GM12874 (cell line): Measurements from ENCODE around the gene CD4.

Experiments
- TF ChIP-seq, protein P1 (sequence below): IDR thresholded peaks from 2 replicates; pipeline ENCODE4 v1.5.1; 2011; ENCODE audit warnings: low read depth, mild to moderate bottlenecking, control low read depth, low read length, moderate library complexity; ENCODE audit not compliant: insufficient read depth

The CD4 gene

DNA sequence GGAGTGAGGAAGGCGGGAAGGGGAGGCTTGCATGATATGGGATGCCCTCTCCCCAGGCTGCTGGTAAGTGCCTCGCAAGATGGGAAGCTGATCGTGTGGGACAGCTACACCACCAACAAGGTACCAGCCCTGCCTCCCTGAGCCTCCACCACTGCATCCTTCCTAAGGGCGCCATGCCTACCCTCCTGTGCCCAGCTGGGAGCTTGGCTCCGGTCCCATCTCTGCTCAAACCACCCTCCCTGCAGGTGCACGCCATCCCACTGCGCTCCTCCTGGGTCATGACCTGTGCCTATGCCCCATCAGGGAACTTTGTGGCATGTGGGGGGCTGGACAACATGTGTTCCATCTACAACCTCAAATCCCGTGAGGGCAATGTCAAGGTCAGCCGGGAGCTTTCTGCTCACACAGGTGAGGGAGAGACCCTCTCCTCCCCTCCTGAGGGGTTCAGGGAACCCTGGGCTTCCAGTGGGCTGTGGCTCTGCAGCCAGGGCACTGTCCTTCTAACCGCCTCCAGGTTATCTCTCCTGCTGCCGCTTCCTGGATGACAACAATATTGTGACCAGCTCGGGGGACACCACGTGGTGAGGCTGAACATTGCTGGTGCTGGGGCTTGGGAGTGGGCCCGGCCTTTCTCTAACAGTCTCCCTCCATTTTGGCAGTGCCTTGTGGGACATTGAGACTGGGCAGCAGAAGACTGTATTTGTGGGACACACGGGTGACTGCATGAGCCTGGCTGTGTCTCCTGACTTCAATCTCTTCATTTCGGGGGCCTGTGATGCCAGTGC lies 54.0 kb downstream of the CD4 start:
- TF ChIP-seq, protein P1, sequence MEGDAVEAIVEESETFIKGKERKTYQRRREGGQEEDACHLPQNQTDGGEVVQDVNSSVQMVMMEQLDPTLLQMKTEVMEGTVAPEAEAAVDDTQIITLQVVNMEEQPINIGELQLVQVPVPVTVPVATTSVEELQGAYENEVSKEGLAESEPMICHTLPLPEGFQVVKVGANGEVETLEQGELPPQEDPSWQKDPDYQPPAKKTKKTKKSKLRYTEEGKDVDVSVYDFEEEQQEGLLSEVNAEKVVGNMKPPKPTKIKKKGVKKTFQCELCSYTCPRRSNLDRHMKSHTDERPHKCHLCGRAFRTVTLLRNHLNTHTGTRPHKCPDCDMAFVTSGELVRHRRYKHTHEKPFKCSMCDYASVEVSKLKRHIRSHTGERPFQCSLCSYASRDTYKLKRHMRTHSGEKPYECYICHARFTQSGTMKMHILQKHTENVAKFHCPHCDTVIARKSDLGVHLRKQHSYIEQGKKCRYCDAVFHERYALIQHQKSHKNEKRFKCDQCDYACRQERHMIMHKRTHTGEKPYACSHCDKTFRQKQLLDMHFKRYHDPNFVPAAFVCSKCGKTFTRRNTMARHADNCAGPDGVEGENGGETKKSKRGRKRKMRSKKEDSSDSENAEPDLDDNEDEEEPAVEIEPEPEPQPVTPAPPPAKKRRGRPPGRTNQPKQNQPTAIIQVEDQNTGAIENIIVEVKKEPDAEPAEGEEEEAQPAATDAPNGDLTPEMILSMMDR: no peak

DNA sequence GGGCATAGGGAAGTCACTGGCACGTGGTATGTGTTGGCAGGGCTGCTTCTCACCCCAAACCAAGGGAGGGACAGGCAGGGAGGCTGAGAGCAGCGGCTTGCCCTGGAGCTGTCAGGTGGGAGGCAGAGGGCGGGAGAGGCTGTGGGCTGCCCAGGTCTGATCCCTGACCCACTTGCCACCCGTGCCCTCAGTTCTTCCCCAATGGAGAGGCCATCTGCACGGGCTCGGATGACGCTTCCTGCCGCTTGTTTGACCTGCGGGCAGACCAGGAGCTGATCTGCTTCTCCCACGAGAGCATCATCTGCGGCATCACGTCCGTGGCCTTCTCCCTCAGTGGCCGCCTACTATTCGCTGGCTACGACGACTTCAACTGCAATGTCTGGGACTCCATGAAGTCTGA lies 56.1 kb downstream of the CD4 start:
- TF ChIP-seq, protein P1: no peak

DNA sequence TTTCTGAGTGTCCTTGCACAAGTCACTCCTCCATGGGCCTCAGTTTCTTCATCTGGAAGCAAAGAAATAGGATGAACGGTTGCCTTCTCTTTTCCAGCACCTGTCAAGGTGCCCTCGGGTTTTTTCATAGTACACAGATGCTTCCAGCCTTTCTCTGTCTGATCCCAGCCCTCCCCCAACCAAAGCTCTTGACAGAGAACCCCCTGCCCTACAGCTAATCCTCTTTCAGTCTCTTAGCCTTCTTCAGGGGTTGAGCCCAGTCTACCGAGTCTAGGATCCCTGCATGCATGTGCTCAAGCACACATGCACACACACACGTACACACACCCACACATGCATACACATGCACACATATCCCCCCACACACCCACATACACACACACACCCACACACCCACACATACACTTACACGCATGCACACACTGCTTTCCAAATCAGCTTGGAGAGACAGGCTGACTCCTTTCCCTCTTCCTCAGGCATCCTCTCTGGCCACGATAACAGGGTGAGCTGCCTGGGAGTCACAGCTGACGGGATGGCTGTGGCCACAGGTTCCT lies 57.1 kb downstream of the CD4 start:
- TF ChIP-seq, protein P1: no peak

DNA sequence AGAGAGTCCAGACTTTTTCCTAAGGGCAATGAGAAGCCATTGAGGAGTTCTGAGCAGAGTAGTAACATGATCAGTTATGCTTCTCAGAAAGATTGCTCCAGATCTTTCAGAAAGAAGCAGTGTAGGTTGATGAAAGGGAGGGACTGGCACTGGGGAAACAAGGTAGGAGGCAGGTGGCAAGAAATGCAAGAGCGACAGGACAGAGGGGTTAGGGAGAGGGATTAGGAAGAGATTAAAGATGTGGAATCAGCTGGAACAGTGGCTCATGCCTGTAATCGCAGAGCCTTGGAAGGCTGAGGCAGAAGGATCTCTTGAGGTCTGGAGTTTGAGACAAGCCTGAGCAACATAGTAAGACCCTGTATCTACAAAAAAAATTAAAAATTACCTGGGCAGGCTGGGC lies 58.3 kb downstream of the CD4 start:
- TF ChIP-seq, protein P1: no peak

DNA sequence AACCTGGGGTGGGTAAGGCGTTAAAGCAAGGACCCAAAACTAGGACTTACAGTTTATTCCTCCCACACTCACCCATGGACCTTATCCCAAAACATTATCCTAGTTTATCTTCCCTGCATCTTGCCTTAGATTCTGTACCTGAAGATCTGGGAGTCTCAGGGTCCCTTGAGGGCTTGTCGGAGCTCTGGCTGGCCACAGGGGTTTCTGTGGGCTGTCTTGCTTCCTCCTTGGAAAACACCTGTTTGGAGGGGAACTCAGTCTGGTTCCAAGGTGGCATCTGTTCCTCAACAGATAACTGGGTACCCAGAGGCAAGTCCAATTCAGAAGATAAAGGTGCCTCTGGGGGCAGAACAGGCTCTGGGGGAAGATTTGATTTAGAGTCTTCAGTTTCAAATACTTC lies 60.1 kb downstream of the CD4 start:
- TF ChIP-seq, protein P1: no peak

DNA sequence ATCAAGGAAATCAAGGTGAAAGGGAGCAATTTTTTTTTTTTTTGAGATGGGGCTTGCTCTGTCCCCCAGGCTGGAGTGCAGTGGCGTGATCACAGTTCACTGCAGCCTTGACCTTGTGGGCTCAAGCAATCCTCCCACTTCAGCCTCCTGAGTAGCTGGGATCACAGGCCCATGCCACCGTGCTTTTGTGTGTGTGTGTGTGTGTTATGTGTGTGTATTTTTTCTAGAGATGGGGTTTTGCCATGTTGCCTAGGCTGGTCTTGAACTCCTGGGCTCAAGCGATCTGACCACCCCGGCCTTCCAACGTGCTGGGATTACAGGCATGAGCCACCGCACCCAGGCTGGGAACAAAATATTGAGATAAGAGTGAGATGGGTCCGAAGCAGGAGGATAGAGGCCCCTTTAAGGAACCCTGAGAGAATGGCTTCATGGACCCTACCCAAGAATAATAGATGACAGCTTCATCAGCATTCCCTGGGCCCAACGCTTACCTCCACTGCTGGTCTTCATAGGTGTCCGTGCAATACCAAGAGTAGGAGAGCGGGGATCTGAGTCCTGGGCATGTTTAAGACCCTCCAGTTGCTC lies 60.7 kb downstream of the CD4 start:
- TF ChIP-seq, protein P1: no peak

DNA sequence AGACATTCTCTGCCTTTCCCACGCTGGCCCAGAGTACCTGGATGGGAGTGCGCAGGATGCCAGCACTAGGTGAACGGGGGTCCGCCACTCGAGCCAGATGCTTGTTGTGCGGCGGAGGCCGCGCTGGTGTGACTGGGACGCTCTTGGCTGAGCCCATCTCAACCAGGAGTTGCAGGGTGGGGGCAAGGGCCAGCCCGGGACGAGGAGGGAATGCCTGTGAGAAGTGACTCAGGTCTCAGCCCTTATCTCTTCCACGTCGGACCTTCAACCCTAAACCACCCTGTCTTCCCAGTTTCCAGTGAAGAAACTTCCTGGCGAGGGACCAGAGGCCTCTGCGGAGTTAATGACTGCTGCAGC lies 61.4 kb downstream of the CD4 start:
- TF ChIP-seq, protein P1: no peak
